GM19395 (cell line): ENCODE measurements around the gene PAN3.
A peak's percentile ranks its signal among the peaks of the same experiment; 100 is the strongest.

Source experiments
- ATAC-seq: cut with Tn5 transposase; IDR thresholded peaks from one replicate; pipeline ENCODE4 v1.9.1; 2021; ENCODE audit warnings: mild to moderate bottlenecking, moderate library complexity; ENCODE audit not compliant: unreplicated experiment

PAN3 gene

DNA sequence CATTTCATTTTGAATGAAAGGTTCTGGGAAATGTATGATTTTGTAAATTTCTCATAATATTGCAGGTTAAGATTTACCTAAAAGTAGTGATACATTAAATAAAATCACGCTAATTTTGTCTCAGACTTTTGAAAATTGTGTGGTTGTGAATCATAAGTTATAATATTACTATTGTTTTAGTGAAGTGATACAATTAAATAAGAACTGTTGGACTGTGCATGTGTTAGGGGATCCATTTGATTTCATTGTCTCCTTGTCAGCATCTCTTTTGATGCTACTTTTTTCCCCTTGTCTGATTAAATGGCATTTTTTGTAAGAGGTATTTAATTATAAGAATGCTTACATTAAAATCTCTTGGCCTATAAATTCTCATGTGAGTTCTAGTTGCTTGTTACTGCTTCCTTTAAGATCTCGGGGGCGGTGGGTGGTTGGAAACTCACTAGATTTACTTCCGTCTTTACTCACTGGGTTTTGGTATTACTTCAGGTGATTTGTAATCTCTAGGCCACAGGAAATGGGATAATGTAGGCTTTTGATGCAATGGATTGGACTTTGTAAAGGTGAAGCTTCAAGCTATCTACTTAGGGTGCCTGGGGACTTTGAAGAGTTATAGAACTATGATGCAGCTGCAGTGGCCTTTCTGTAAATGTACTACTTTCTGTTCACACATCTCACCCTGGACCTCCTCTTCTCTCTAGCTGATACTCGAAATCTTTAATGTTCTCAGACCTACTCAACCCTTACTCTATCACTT is 66.5 kb downstream of the PAN3 start:
- ATAC-seq, result no peak

DNA sequence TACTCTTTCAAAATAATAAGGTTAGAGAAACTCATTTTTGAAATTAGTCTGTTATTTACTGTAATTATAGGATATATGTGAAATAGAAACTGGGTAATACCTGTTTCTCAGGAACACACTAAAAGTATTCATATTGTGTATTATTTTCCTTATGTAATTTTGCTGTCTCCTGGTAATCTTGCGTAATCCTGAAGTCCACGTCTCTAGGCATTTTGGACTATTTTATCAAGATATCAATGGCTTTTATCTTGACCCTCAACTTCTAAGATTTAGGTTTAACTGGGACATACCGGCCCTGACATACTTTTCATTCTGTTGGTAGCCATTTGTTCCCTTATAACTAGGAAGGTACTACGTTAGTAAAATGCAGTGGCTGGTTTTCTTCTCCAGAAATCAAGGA is 80.3 kb downstream of the PAN3 start:
- no peak for ATAC-seq

DNA sequence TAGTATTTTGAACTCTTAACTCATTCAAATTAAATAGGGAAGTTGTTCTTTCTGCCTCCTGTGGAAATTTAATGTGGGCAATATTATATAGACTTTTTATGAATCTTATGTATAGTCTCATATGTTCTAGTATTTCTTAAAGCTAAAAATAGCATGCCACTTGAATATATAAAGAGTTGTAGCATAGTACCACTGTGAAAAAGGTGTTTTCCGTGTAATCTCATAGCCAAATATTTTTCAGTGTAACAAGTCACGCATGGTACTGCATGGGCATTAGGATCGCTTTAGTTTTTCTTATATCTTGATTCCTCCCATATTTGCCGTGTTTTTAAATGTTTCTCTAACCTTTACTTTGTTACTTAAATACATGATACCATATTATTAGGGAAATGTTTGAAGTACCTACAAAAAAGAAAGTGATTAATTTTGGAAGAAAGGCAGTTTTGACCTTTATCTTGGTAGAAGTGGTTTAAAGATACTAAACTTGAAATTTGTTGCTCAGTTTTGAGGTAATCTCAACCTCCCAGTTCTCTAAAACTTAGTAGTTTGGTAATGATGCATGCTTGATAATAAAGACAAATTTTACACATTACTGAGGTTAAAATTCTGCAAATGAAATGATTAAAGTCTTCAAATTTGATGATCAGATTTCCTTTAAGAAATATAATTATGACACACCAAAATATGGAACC is 81.2 kb downstream of the PAN3 start:
- ATAC-seq, result no peak

DNA sequence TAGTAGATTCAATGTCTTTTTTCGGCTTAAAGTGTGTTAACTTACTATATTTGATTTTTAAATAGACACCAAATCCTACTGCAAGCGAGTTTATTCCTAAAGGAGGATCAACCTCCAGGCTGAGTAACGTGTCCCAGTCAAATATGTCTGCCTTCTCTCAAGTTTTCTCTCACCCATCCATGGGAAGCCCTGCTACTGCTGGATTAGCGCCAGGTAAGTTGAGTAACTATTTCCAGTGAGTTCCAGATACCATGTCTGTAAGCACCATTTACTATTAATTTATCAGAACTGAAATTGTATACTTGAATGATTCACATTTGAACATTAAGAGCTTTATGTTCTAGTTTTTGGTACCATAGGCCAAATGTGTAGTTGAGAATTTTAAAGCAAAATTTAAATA is 81.8 kb downstream of the PAN3 start:
- ATAC-seq, result no peak

DNA sequence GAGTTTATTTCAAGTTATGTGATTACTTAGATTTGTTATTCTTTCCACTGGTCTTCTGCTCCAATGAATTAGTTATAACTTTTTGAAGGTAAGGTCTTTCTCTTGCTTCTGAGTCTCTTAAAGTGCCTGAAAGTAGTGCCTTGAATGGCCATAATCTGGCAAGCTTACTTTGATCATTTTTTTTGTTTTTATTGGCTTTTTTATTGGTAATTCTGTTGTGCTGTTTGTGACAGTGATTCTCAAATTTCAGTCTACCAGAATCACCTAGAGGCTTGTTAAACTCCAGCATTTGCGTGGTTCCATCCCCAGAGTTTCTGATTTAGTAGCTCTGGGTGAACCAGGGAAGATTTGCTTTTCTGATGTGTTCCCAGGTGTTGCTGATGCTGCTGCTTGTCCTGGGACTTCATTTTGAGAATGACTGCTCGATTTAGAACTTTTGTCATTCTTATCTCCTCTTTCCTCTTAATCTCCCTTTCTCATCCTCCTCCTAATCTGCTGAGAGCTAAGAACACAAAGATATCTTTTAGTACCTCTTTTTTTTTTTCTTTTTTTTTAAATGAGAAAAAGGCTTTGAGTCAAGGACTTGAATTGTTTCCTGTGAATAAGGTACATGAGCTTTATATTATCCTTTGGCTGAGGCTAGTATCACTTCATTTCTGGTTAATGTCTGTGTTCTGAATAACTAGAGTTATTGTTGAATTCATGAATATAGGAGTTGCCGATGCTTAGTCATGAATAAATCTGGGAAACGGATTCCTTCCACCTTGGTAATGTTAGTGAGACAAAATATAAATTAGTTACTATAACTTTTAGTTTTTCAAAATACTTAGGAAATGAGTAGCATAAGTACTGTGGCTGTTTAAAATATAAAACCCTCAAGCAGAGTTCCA is 91.4 kb downstream of the PAN3 start:
- ATAC-seq, result no peak

DNA sequence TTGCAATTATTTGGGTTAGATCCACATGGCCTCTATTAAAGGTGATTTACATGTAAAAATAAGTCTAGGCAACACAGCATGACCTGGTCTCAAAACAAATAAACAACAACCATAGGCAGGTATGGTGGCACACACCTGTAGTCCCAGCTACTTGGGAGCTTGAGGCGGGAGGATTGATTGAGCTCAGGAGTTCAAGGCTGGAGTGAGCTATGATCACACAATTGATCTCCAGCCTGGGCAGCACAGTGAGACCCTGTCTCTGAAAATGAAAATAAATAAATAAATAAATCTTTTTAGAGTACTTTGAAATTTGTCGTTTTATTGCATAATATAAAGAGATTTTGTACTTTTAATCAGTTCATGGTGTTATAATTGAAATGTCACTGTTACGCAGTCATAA is 93.3 kb downstream of the PAN3 start:
- no peak for ATAC-seq

DNA sequence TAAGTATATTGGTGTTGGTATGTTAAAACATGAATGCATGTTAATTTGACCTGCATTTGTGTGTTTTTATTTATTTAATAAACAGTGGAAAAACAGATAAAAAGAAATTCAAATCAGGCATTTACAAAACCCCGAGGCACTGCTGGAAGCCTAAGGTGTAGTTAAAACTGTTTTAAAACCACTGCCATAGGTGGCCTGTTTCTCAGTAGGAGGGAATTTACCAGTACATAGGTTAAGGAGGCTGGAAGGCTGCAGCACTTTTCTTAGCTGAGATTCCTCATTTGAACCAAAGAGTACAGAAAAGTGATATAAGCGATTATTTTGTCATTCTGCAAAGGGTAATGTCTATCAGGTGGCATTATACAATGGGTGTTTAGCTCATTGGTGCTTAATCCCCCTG is 99.6 kb downstream of the PAN3 start:
- no peak for ATAC-seq

DNA sequence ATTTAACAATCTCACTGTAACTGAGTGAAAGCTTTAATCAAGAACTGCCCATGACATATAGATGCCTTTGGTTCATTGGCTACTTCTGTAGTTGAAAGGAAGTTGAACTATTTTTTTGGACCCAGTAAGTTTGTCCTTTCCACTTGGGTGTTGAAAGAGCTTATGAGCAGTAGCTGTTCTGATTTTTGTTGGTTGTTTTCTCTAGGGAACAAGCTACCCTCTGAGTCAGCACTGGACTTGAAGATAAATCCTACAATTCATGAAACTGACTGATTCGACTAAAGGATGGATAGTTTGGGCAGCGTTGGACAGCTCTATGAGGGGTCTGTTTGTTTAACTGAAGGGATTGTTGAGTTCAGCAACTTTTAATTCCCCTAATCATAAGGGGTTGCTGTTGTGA is 101.0 kb downstream of the PAN3 start:
- ATAC-seq, result no peak

DNA sequence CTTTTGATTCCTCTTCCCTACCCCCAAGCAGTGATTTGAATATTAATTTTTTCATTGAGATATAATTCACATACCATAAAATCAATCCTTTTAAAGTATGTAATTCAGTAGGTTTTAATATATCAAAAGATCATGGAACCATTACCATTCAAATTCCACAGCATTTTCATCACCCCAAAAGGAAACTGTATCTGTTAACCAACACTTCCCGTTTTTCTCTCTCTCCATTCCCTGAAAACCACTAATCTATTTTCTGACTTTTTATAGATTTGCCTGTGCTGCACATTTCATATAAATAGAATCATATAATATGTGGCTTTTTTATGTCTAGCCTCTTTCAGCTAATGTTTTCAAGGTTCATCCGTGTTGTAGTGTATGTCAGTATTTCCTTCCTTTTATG is 107.1 kb downstream of the PAN3 start:
- ATAC-seq, result no peak

DNA sequence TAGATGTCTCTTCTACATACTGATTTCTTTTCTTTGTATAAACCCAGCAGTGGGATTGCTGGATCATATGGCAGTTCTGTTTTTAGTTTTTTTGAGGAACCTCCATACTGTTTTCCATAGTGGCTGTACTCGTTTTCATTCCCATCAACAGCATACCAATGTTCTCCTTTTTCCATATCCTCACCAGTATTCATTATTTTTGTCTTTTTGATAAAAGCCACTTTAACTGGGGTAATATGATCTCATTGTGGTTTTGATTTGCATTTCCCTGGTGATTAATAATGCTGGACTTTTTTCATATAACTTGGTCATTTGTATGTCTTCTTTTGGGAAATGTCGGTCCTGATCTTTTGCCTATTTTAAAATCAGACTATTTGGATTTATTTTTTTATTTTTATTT is 108.5 kb downstream of the PAN3 start:
- no peak for ATAC-seq

DNA sequence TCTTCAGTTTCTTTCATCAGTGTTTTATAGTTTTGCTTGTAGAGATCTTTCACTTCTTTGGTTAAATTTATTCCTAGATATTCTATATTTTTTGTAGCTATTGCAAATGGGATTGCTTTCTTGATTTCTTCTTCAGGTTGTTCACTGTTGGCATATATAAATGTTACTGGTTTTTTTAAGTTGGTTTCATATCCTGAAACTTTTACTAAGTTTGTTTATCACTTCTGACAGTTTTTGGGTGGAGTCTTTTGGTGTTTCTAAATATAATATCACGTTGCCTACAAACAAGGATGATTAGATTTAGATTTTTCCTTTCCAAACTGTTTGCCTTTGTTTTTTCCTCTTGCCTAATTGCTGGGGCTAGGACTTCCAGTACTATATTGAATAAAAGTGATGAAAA is 109.7 kb downstream of the PAN3 start:
- ATAC-seq, result no peak

DNA sequence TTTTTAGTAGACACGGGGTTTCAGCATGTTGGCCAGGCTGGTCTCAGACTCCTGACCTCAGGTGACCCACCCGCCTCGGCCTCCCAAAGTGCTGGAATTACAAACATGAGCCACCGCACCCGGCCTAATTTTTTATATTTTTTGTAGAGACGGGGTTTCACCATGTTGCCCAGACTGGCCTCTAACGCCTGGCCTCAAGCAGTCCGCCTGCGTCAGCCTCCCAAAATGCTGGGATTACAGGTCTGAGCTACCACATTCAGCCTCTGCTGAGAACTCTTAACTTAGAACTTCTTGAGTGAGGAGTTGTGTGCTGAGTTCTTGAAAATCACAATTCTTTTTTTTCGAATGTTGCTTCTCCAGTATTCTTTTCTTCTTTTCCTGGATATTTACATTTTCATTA is 112.2 kb downstream of the PAN3 start:
- no peak for ATAC-seq

DNA sequence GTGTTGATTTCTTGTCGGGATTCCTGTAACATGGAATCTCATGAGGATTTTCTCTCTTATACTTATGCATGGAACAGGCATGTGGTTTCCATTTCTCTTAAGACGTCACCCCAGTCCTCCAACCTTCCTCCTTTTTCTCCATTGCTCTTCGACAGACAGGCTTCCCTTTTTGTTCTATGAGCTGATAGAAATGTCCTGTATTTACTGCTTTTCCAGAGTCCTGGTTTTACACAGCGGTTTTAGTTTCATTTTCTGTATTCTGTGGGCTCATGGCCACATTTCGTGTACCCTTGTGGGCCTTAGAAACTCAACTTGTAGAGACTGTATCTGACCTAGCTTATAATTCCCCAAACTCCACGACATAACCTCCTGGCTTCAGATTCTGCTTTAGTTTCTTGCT is 113.1 kb downstream of the PAN3 start:
- ATAC-seq, result no peak

DNA sequence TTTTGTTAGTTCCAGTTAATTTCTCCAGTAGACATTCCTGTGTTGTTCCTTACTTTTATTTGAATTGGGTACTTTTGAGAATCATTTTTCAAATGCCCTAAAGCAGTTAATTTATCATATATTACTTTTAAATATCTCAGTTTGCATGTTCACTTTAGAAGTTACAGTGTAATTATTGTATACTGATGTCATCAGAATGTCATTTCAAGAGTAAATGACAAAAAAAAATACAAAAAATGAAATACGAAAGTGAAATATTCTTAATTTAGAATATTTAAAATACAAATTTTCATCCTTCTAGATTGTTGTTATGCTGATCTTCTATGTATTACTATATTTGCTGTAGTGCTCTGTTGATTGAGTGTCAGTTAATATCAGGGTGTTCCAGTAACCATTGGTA is 114.2 kb downstream of the PAN3 start:
- no peak for ATAC-seq

DNA sequence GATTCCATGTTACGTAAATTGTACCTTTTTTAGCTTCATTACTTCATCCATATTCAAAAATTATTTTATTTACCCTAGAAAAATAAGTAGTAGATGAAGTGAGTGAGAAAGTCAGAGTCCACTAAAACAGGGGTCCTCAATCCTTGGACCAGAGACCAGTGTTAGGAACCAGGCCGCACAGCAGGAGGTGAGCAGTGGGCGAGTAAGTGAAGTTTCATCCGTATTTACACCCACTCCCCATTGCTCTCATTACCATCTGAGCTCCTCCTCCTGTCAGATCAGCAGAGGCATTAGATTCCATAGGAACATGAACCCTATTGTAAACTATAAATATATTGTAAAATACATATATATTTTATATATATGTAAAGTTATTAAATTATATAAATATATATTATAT is 119.0 kb downstream of the PAN3 start:
- ATAC-seq, result no peak

DNA sequence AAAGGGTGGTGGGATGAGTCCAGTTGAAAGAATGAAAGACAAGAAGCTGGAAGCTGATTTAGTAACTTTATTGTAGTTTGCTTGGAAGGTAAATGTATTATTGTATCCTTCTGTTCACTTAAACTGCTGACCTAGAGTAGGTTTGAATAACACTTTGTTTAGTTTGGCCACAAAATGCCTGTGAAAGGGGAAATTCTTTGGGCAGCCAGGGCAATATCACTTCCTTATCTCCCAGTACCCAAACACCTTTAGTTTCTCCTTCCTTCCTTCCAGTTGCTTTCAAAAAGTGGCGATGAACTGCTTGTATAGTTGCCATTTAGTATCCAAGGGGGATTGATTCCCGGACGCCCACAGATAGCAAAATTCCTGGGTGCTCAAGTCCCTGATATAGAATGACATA is 120.1 kb downstream of the PAN3 start:
- ATAC-seq, result no peak

DNA sequence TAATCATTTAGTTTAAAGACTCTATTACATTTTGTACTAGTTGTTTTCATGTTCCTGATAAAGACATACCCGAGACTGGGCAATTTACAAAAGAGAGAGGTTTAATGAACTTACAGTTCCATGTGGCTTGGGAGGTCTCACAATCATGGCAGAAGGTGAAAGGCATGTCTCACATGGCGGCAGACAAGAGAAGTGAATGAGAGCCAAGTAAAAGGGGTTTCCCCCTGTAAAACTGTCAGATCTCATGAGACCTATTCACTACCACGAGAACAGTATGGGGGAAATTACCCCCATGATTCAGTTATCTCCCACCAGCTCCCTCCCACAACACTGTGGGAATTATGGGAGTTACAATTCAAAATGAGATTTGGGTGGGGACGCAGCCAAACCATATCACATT is 129.2 kb downstream of the PAN3 start:
- no peak for ATAC-seq

DNA sequence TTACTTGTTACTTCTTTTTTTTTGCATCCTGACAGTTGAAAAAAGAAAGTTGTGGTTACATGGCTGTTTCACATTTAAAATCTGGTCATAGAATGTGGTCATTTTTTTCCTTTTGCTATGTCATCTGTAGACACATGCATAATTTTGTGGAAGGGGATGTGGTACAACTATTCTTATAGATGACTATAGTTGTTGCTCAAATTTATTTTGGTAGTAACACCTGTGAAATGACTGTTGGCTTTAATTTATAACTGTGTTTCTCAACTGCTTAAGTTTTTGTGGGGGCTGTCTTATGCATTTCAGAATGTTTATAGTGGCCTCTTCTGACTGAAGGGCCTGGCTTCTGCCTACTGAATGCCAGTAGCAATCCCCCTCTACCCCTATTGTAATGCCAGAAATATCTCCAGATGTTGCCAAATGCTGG is 130.5 kb downstream of the PAN3 start:
- peak; percentile 98 for ATAC-seq

DNA sequence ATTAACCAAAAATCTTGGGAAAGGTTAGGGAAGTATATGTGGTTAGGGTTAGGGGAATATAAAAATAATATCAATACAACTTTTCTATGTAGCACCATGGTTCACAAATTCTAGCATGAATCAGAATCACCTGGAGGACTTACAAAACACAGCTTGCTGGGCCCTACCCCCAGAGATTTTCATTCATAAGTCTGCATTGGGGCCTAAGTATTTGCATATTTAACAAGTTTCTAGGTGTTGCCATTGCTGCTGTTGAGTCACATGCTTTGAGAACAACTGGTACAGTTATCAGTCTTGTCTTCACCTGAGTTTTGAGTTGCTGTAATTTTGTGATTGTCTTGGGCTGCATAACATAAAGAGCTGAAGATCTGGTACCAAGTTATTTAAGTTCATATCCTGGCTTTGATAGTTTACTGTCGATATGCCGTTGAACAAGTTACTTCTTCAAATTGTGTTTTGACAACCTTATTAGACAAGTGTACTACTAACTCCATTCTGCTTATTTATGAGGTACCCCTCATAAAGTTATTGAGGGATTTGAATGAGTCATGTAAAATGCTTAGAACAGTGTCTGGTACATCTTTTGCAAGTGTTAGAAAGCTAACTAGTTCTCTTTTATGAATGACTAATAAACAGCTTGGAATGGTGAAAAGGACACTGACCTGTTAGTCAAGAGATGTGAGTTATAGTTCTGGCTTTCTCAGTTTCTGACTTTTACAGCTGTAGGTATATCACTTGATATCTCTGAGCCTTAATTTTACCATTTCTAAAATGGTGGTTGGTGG is 132.9 kb downstream of the PAN3 start:
- ATAC-seq, result no peak

DNA sequence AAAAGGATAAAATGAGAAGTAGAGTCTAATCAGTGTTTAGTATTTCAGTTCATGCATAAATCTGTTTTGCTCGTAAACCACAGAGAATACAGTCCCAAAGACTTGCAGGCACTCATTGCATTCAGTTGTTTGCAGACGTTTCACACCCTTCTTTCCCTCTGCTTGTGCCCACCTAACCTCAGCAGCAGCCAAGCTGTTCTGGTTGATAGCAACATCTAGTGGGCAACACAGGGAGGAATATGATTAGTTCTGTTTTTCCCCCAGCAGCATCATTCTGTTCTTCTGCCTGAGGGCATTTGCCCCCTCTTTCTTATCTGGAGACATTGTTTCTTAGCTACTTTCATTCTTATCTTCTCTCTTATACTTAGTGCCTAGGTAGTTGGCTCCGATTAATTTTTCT is 135.6 kb downstream of the PAN3 start:
- no peak for ATAC-seq

DNA sequence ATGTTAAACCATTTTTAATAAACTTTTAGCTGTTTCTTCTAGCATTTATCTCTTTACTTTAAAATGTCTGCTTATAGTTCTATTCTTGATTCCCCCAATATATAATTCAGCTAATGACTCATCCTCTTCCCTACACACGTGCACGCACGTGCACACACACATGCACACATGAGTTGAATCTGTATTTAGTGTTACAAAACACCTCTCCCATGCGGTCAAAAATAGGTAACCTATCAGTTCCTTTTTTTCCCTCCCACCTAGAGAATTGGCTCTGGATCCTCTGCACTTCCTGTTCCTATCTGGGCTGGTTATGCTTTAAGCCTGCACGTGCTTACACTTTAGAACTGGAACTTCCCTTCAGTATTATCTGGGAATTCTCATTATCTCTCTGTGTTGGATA is 144.1 kb downstream of the PAN3 start:
- ATAC-seq, result no peak
